Skin epidermis (tissue), 12 donors: ENCODE results near the gene USP34.

Experiments
- H3K27ac ChIP-seq, 21 experiments: fragments of 200-600 bp; sonication (generic) in 11 of 21; one replicate each; pipeline ENCODE4 v1.5.0; 2020; ENCODE audit warnings: mild to moderate bottlenecking in 3 of 21, inconsistent platforms in 2 of 21, moderate library complexity in 2 of 21
- H3K4me3 ChIP-seq, 7 experiments: fragments of 200-600 bp; sonication (generic) in 2 of 7; one replicate each; pipeline ENCODE4 v1.5.0; 2020; ENCODE audit warnings: inconsistent platforms in 2 of 7, mild to moderate bottlenecking in 2 of 7, moderate library complexity in 1 of 7

Gene USP34

GRCh38 chr2:61380056-61380881, 90.6 kb downstream of the USP34 start:
- H3K27ac ChIP-seq: no peak overlapping the region
- no peak overlapping the region for H3K4me3 ChIP-seq

GRCh38 chr2:61379521-61379920, 91.4 kb downstream of the USP34 start:
- Histone ChIP-seq H3K4me3 (no peak overlapping the region), H3K27ac (no peak overlapping the region)

- Histone ChIP-seq H3K27ac (no peak overlapping the region), H3K4me3 (no peak overlapping the region)
Measured at GRCh38 chr2:61378281-61378680, 92.6 kb downstream of the USP34 start.

GRCh38 chr2:61377046-61377445, 93.8 kb downstream of the USP34 start:
- no peak overlapping the region for H3K4me3 ChIP-seq
- no peak overlapping the region for H3K27ac ChIP-seq

- no peak overlapping the region for H3K27ac ChIP-seq
- no peak overlapping the region for H3K4me3 ChIP-seq
Measured at GRCh38 chr2:61376211-61376610, 94.7 kb downstream of the USP34 start.

- Histone ChIP-seq H3K27ac (no peak overlapping the region), H3K4me3 (no peak overlapping the region)
Measured at GRCh38 chr2:61371027-61371426, 99.9 kb downstream of the USP34 start.

- no peak overlapping the region for H3K27ac ChIP-seq
- no peak overlapping the region for H3K4me3 ChIP-seq
Measured at GRCh38 chr2:61368687-61369665, 101.9 kb downstream of the USP34 start.

GRCh38 chr2:61367177-61367576, 103.7 kb downstream of the USP34 start:
- Histone ChIP-seq H3K4me3 (no peak overlapping the region), H3K27ac (no peak overlapping the region)

- H3K27ac ChIP-seq: no peak overlapping the region
- H3K4me3 ChIP-seq: no peak overlapping the region
Measured at GRCh38 chr2:61363580-61363979, 107.3 kb downstream of the USP34 start.

GRCh38 chr2:61362873-61363272, 108.0 kb downstream of the USP34 start:
- H3K27ac ChIP-seq: no peak overlapping the region

GRCh38 chr2:61361068-61361467, 109.8 kb downstream of the USP34 start:
- Histone ChIP-seq H3K4me3 (no peak overlapping the region), H3K27ac (no peak overlapping the region)

More at GRCh38 chr2:61362873-61363272, 108.0 kb downstream of the USP34 start:
- H3K4me3 ChIP-seq: no peak overlapping the region

- Histone ChIP-seq H3K4me3 (no peak overlapping the region), H3K27ac (no peak overlapping the region)
Measured at GRCh38 chr2:61359058-61359457, 111.8 kb downstream of the USP34 start.

GRCh38 chr2:61357681-61358080, 113.2 kb downstream of the USP34 start:
- no peak overlapping the region for H3K27ac ChIP-seq
- no peak overlapping the region for H3K4me3 ChIP-seq

- Histone ChIP-seq H3K4me3 (no peak overlapping the region), H3K27ac (no peak overlapping the region)
Measured at GRCh38 chr2:61356958-61357350, 113.9 kb downstream of the USP34 start.

- Histone ChIP-seq H3K27ac (peak overlapping the region in 2 of 21 experiments; percentile 13 to 40), H3K4me3 (no peak overlapping the region)
Measured at GRCh38 chr2:61356261-61356957, 114.5 kb downstream of the USP34 start.

- no peak overlapping the region for H3K27ac ChIP-seq
- H3K4me3 ChIP-seq: no peak overlapping the region
Measured at GRCh38 chr2:61354543-61355197, 116.2 kb downstream of the USP34 start.

- no peak overlapping the region for H3K4me3 ChIP-seq
Measured at GRCh38 chr2:61353909-61354308, 117.0 kb downstream of the USP34 start.

GRCh38 chr2:61350777-61351176, 120.1 kb downstream of the USP34 start:
- H3K4me3 ChIP-seq: no peak overlapping the region
- H3K27ac ChIP-seq: no peak overlapping the region

More at GRCh38 chr2:61353909-61354308, 117.0 kb downstream of the USP34 start:
- H3K27ac ChIP-seq: no peak overlapping the region

GRCh38 chr2:61343141-61343540, 127.7 kb downstream of the USP34 start:
- H3K27ac ChIP-seq: no peak overlapping the region

GRCh38 chr2:61340242-61340641, 130.6 kb downstream of the USP34 start:
- Histone ChIP-seq H3K27ac (no peak overlapping the region), H3K4me3 (no peak overlapping the region)

More at GRCh38 chr2:61343141-61343540, 127.7 kb downstream of the USP34 start:
- H3K4me3 ChIP-seq: no peak overlapping the region
